Endothelial cell (in vitro differentiated cells): ENCODE measurements around the gene ZNF407. TPM values are rescaled to one million over a fixed set of nuclear protein-coding genes. Genes with fewer than 3 reads are reported as not detected.

ENCODE experiments used
- DNase-seq: peaks from one replicate; pipeline ENCODE4 v3.0.0; 2021; ENCODE audit warnings: low spot score
- H3K27ac Mint-ChIP-seq: one replicate; pipeline ENCODE4 v1.8.0; 2021; ENCODE audit warnings: mixed read lengths, inconsistent platforms; ENCODE audit not compliant: unreplicated experiment
- H3K27me3 Mint-ChIP-seq: one replicate; pipeline ENCODE4 v1.8.0; 2021; ENCODE audit warnings: mild to moderate bottlenecking, moderate library complexity, mixed read lengths, inconsistent platforms; ENCODE audit not compliant: unreplicated experiment
- H3K36me3 Mint-ChIP-seq: one replicate; pipeline ENCODE4 v1.8.0; 2021; ENCODE audit warnings: mild to moderate bottlenecking, low read depth, mixed read lengths, inconsistent platforms; ENCODE audit not compliant: unreplicated experiment
- H3K4me1 Mint-ChIP-seq: one replicate; pipeline ENCODE4 v1.8.0; 2021; ENCODE audit warnings: mild to moderate bottlenecking, mixed read lengths, inconsistent platforms; ENCODE audit not compliant: unreplicated experiment
- H3K4me3 Mint-ChIP-seq: one replicate; pipeline ENCODE4 v1.8.0; 2021; ENCODE audit warnings: mild to moderate bottlenecking, mixed read lengths, inconsistent platforms; ENCODE audit not compliant: unreplicated experiment
- H3K9me3 Mint-ChIP-seq: one replicate; pipeline ENCODE4 v1.8.0; 2021; ENCODE audit warnings: mixed read lengths, inconsistent platforms; ENCODE audit not compliant: unreplicated experiment
- CTCF ChIP-seq: fragments of 200-600 bp; sonication (generic); IDR thresholded peaks from one replicate; pipeline ENCODE4 v1.5.0; 2021; ENCODE audit warnings: antibody characterized with exemption; ENCODE audit not compliant: unreplicated experiment
- total RNA-seq: library from RNA; stranded (reverse); fragmentation: NEBNext Ultra II Directional; extraction: Animal tissue kit (Norgen Biotek cat#: 25700); gene quantifications from one replicate; pipeline ENCODE4 v1.2.1, GENCODE V29; 2021; ENCODE audit not compliant: unreplicated experiment

The ZNF407 gene
- total RNA-seq, 1 donor from 2014 or later, result 16.8 TPM

- no peak for TF ChIP-seq CTCF
- Mint-ChIP-seq H3K36me3 (peaks cover 18% of the 10 kb centered on the region), H3K27me3 (peaks cover 2% of the 10 kb centered on the region), H3K9me3 (no peaks in the 10 kb centered on the region), H3K4me3 (no peak overlapping the region), H3K27ac (no peak overlapping the region), H3K4me1 (no peaks in the 10 kb centered on the region)
- no peak for DNase-seq
Observed at GRCh38 chr18:74674487-74674886, 76.8 kb downstream of the ZNF407 start.

DNA sequence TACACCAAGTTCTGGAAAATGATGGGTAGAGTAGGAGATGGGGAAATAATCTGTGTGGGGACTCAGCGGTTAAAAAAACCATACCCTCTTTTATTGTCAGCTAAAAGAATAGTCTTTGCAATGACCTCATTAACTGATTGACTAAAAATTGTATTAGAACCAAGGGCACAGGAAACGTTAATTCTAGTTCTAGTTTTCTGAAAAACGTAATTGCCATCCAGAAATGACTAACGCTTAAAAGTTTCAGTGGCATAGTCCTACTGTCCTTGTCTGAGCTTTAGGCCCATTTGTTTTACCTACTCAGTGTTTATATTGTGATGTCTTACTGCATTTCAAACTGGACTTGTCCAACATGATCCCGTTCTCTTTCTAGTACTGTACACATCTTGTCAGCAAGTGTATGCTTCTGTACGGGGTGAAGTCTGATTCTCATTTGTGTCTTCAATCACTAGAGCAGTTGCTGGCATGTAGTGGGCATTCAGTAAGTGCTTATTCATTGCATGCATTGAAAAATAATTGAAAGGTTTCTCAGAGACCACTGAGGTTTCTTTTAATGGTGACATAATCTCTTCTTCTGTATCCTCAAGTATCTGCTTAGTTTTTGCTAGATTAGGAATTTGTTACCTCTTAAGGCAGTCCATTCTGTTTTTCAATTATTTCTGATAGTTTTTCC is 81.5 kb downstream of the ZNF407 start:
- H3K4me3 Mint-ChIP-seq, result no peak overlapping the region
- peaks cover 20% of the 10 kb centered on the region for H3K36me3 Mint-ChIP-seq
- no peaks in the 10 kb centered on the region for H3K4me1 Mint-ChIP-seq
- DNase-seq, result no peak
- H3K27me3 Mint-ChIP-seq, result no peaks in the 10 kb centered on the region
- no peak overlapping the region for H3K27ac Mint-ChIP-seq
- no peak for TF ChIP-seq CTCF
- no peaks in the 10 kb centered on the region for H3K9me3 Mint-ChIP-seq

DNA sequence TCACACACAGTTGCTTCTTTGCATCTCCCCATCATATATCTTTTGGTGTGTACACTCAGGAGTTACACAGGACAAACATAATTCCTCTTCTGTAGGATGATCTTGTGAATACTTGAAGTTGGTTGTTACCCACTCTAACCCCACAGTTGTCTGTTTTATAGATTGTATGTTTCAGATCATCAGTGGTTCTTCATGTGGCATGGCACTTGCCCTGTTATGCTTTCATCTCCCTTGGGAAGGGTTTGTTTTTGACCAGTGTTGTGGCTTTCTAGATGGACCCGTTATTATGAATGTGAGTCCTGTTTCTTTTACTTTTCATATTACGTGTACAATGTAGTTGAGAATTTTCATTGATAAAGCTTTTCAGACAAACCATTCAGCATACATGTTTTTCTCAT is 82.0 kb downstream of the ZNF407 start:
- Mint-ChIP-seq H3K4me1 (no peaks in the 10 kb centered on the region), H3K36me3 (peaks cover 20% of the 10 kb centered on the region), H3K9me3 (no peaks in the 10 kb centered on the region), H3K27me3 (no peaks in the 10 kb centered on the region), H3K27ac (no peak overlapping the region), H3K4me3 (no peak overlapping the region)
- DNase-seq, result no peak
- TF ChIP-seq CTCF, result no peak

GRCh38 chr18:74682141-74682990 is 84.7 kb downstream of the ZNF407 start:
- TF ChIP-seq CTCF, result no peak
- no peaks in the 10 kb centered on the region for H3K9me3 Mint-ChIP-seq
- no peak overlapping the region for H3K27ac Mint-ChIP-seq
- no peak overlapping the region for H3K4me3 Mint-ChIP-seq
- no peak for DNase-seq
- H3K36me3 Mint-ChIP-seq, result peaks cover 12% of the 10 kb centered on the region
- H3K27me3 Mint-ChIP-seq, result peaks cover 1% of the 10 kb centered on the region
- H3K4me1 Mint-ChIP-seq, result no peaks in the 10 kb centered on the region

DNA sequence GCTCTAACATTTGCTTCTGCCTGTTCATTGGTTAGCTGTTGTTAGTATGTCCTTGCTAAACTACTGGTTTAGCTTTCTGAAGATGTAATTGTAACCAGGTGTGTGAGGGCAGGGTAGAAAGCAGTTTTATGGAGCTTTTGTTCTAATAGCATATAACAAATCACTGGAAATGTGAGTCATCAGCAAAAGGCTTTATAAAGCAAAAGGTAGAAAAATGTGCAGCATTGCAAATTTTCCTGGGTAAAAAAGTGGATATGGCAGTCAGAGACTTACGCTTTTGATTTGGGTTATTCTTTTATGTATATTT is 85.3 kb downstream of the ZNF407 start:
- no peaks in the 10 kb centered on the region for H3K4me1 Mint-ChIP-seq
- no peak overlapping the region for H3K27ac Mint-ChIP-seq
- no peak overlapping the region for H3K4me3 Mint-ChIP-seq
- no peaks in the 10 kb centered on the region for H3K9me3 Mint-ChIP-seq
- no peak for DNase-seq
- TF ChIP-seq CTCF, result no peak
- H3K27me3 Mint-ChIP-seq, result peaks cover 1% of the 10 kb centered on the region
- peaks cover 8% of the 10 kb centered on the region for H3K36me3 Mint-ChIP-seq
